ENCODE measurements around the gene PSIP1. TPM values are rescaled to one million over a fixed set of nuclear protein-coding genes. Genes with fewer than 3 reads are reported as not detected.
A peak's percentile ranks its signal among the peaks of the same experiment; 100 is the strongest.

Gene PSIP1
- total RNA-seq, 1 experiment from 2014 or later, result 362 TPM

DNA sequence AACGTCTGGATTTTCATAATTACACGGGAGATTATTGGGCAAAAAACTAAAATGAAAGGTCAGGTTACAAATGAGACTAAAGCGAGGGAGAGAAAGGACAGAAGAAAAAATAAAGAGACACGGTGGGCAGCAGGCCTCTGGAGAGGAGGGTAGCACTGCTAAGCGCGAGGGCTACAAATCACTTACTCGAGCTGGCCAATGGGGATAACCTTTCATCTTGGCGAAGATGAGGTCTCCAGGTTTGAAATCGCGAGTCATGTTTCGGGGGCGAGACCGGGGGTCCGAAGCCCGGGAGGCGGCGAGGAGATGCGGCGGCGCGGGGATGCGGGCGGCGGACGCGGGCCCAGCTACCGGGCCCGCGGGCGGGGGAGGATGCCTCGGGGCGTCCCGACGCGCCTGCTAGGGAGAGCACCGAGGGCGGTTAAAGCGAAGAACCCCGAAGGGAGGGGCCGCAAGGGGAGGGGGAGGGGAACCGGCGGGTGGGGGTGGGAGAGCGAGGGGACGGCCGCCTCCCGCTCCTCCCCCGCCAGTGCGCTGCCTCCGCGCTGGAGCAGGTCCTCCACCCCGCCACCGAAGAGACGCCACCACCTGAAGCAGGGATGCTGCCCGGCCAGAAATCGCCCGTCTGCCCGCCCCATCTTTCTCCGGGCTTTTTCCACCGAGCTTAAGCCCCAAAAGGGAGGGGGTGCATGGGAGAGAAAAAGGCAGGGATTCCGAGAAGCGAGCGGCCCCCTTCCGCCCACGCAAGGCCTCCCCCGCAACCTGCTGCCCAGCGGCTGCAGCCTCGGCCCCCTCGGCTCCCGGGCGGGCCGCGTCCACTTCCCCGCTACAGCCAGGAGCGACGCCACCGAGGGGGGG, 610 bp downstream of the PSIP1 start:
- peak; percentile 58 for DNase-seq
- no CpG with 5 or more reads among the region's 76 CpGs for WGBS (ENCODE audit: extremely low coverage, insufficient read length, low lambda C conversion rate)
- TF ChIP-seq, protein P1, sequence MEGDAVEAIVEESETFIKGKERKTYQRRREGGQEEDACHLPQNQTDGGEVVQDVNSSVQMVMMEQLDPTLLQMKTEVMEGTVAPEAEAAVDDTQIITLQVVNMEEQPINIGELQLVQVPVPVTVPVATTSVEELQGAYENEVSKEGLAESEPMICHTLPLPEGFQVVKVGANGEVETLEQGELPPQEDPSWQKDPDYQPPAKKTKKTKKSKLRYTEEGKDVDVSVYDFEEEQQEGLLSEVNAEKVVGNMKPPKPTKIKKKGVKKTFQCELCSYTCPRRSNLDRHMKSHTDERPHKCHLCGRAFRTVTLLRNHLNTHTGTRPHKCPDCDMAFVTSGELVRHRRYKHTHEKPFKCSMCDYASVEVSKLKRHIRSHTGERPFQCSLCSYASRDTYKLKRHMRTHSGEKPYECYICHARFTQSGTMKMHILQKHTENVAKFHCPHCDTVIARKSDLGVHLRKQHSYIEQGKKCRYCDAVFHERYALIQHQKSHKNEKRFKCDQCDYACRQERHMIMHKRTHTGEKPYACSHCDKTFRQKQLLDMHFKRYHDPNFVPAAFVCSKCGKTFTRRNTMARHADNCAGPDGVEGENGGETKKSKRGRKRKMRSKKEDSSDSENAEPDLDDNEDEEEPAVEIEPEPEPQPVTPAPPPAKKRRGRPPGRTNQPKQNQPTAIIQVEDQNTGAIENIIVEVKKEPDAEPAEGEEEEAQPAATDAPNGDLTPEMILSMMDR (conservative IDR thresholded peaks at IDR 0.05), result no peak

More for the DNA sequence above, 610 bp downstream of the PSIP1 start:
- H3K27me3 ChIP-seq (ENCODE audit: insufficient read depth, low read length), result no peaks in the 10 kb centered on the region
- H3T11ph ChIP-seq (ENCODE audit: low read length), result no peak overlapping the region
- H3K9ac ChIP-seq (ENCODE audit: extremely low read depth, insufficient read length, low read length), result peak overlapping the region; percentile 95
- H4K5ac ChIP-seq (ENCODE audit: insufficient read length, low read depth, low read length), result no peak overlapping the region
- no peak overlapping the region for H3K56ac ChIP-seq (ENCODE audit: insufficient read length, low read depth, low read length)
- peak overlapping the region; percentile 84 for H3K18ac ChIP-seq (ENCODE audit: insufficient read length, low read depth, low read length)
- no peaks in the 10 kb centered on the region for H4K20me1 ChIP-seq (ENCODE audit: control insufficient read depth, insufficient read depth, insufficient read length)
- H2BK15ac ChIP-seq (ENCODE audit: low read depth, low read length), result no peak overlapping the region
- no peak overlapping the region for H2BK20ac ChIP-seq (ENCODE audit: low read depth, low read length, poor library complexity, severe bottlenecking)
- no peak overlapping the region; the same call in 1 of the 2 replicates for H3K4ac ChIP-seq (ENCODE audit: low read depth, low read length)
- no peaks in the 10 kb centered on the region for H3K27me3 Mint-ChIP-seq (ENCODE audit: low read depth)
- H3K23me2 ChIP-seq (ENCODE audit: insufficient read length, low read depth, low read length, poor library complexity, severe bottlenecking), result peaks cover 10% of the 10 kb centered on the region
- H2AK5ac ChIP-seq (ENCODE audit: insufficient read length, low read length), result no peak overlapping the region
- peaks cover 45 to 56% of the 10 kb centered on the region in 2 experiments for H3K4me1 Mint-ChIP-seq
- H3K4me3 Mint-ChIP-seq, result peak overlapping the region; percentile 94
- H3K27ac ChIP-seq (ENCODE audit: insufficient read length, low read depth, low read length), result no peak overlapping the region
- no peak overlapping the region for H2BK5ac ChIP-seq (ENCODE audit: insufficient read length, low read length)
- peaks cover 0 to 2% of the 10 kb centered on the region in 2 experiments; a peak in 2 of 5 replicates for H3K9me3 Mint-ChIP-seq
- H3K9me3 ChIP-seq (ENCODE audit: control insufficient read depth, low read depth, low read length), result no peaks in the 10 kb centered on the region
- peaks cover 40 to 48% (median 46%) of the 10 kb centered on the region in 3 experiments for H3K36me3 Mint-ChIP-seq (ENCODE audit: insufficient read depth in 1 of 3, low read depth in 3 of 3)
- H3K14ac ChIP-seq (ENCODE audit: insufficient read depth, low read length), result peak overlapping the region; percentile 71
- peaks cover 38% of the 10 kb centered on the region; the same call in 1 of the 2 replicates for H3K79me2 ChIP-seq (ENCODE audit: insufficient read depth, low read length)
- H3K4me1 ChIP-seq (ENCODE audit: insufficient read depth, low read length), result peaks cover 2% of the 10 kb centered on the region; the same call in 1 of the 2 replicates
- H3K23ac ChIP-seq (ENCODE audit: insufficient read length, low read depth, low read length), result no peak overlapping the region
- H4K8ac ChIP-seq (replicated peaks; ENCODE audit: insufficient read length, low read depth, low read length), result no peak overlapping the region
- H2AFZ ChIP-seq (ENCODE audit: low read length), result no peak overlapping the region
- H4K91ac ChIP-seq (ENCODE audit: insufficient read length, low read depth, low read length), result no peak overlapping the region
- H3K27ac Mint-ChIP-seq, result peak overlapping the region; percentile 95
- no peaks in the 10 kb centered on the region for H3K79me1 ChIP-seq (ENCODE audit: insufficient read depth, low read depth, low read length, poor library complexity, severe bottlenecking)
- no peak overlapping the region for H2BK120ac ChIP-seq (ENCODE audit: low read depth, low read length, poor library complexity, severe bottlenecking)
- H2BK12ac ChIP-seq (ENCODE audit: insufficient read length, low read depth, low read length), result no peak overlapping the region
- peak overlapping the region; percentile 57 for H3K4me2 ChIP-seq (ENCODE audit: insufficient read depth, insufficient read length, low read length)
